Ecto neural progenitor cell (in vitro differentiated cells): ENCODE results near the gene STK24.
"Not testable (repeated sequence)": the region's sequence is repeated elsewhere in the genome, so short reads cannot be mapped to it uniquely, and the experiment has no call there.

Experiments used
- DNase-seq: peaks from one replicate; pipeline ENCODE4 v3.0.0-alpha.2; 2018; ENCODE audit warnings: low spot score

Gene STK24

GRCh38 chr13:98576963-98577835 lies at the start of gene STK24:
Gene STK24, minus strand, starts transcription at chr13:98577107. Its CDS starts 321 bp downstream, at chr13:98576786.
- peak; percentile 85 for DNase-seq

DNA sequence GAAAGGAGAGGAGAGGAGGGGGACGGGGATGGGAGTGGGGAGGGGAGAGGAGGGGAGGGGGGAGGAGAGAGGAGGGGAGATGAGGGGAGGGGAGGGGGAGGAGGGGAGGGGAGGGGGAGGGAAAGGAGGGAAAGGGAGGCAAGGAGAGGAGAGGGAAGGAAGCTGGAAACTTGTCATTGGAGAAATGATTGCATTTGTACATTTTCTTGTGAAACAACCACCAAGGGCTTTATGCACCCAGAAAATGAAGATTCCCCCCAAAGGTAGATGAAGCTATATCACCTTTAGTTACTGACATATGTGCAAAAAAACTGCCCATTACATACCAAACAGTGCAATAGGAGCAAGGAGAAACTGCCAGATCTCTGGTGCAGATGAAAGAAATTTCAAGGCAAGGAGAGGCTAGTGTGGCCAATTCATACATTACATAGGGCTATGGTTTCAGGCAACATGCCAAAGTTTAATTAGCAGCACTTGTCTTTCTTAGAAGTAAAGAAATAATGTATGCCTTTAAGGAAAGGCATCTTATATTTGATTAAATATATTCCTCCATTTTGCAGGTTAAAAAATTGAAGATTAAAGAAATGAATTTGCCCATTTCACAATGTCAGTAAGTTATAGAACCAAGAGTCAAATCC lies 49.5 kb upstream of the STK24 start:
- no peak for DNase-seq

- DNase-seq, result not testable (repeated sequence)
Observed at GRCh38 chr13:98624589-98624988, 47.7 kb upstream of the STK24 start.

GRCh38 chr13:98622931-98623331 lies 46.0 kb upstream of the STK24 start:
- DNase-seq, result no peak

DNA sequence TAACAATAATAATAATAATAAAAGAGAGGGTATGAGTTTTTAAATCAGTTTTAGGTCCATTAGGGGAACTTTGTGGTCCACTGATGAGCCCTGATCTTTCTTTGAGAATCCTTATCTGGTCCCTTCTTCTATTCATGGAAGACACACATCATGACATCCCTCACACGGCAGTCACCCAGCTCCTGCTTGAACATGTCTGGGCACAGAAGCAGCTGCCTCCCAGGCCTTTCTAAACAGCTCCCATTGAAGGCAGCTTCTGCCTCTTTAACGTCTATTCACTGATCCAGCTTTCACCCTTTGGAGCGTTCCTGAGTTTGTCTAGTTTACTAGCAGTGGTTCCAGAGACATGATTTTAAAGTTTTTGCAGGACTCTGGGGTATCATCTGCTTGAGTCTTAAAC lies 42.6 kb upstream of the STK24 start:
- no peak for DNase-seq

DNA sequence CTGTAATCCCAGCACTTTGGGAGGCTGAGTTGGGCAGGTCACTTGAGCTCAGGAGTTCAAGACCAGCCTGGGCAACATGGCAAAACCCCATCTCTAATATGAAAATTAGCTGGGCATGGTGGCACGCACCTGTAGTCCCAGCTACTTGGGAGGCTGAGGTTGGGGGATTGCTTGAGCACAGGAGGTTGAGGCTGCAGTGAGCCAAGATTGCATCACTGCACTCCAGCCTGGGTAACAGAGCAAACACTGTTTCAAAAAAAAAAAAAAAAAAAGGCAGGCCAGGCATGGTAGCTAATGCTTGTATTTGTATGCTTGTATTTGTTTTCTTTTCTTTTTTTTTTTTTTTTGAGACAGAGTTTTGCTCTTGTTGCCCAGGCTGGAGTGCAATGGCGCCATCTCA lies 38.7 kb upstream of the STK24 start:
- not testable (repeated sequence) for DNase-seq

DNA sequence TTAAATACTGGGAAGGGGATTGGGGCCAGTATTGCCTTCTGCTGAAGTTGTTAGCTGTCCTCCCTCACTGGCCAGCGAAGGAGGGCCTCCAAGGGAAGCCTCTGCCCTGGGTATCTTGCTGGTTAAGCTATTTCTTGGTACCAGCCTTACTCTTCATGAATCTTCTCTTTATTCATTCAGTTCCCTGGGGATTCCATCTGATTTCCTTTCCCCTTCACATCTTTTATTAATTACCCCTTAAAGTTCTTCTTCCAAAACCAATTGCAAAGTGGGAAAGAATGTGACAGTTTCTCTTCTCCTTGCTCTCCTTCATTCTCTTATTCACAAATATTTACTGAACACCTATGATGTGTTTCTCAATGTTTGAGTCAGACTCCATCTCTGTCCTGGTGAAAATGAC lies 36.7 kb upstream of the STK24 start:
- DNase-seq, result no peak

- DNase-seq, result no peak
Observed at GRCh38 chr13:98609756-98610155, 32.8 kb upstream of the STK24 start.

DNA sequence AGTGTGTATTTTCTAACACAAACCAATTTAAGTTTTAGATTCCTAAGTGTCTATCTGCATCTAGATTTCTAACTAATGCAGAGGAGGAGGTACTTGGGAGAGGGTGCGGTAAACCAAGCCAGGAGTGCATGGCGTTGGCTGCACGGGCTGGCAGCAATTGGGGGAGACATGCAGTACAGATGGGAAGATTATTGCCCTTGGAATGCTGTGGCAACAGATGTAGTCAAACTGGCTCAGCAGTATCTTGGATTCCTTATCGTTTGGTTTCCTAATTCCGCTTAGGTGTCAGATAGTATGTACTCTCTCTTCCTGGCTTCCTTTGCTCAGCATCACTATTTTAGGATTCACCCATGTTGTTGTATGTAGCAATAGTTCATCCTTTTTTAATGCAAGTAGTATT lies 29.4 kb upstream of the STK24 start:
- DNase-seq, result no peak

GRCh38 chr13:98599502-98600328 lies 22.8 kb upstream of the STK24 start:
- no peak for DNase-seq

GRCh38 chr13:98598043-98598442 lies 21.1 kb upstream of the STK24 start:
- DNase-seq, result no peak

GRCh38 chr13:98595134-98595533 lies 18.2 kb upstream of the STK24 start:
- no peak for DNase-seq

DNA sequence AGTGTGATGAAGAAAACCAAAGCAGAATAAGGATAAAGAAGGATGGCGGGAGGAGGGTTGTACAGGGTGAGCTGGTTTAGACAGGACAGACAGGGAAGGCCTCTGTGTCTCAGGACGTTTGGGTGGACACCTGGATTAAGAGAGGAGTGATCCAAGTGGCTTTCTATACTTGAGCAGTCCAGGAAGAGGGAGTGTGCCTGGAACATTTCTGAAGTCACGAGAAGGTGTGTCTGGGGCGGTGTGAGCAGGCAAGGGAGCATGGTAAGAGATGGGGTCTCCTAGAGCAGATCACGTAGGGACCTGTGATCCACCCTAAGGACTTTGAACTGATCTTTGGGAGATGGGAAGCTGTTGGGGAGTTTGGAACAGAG lies 15.4 kb upstream of the STK24 start:
- no peak for DNase-seq

- DNase-seq, result no peak
Observed at GRCh38 chr13:98591721-98592361, 14.9 kb upstream of the STK24 start.

DNA sequence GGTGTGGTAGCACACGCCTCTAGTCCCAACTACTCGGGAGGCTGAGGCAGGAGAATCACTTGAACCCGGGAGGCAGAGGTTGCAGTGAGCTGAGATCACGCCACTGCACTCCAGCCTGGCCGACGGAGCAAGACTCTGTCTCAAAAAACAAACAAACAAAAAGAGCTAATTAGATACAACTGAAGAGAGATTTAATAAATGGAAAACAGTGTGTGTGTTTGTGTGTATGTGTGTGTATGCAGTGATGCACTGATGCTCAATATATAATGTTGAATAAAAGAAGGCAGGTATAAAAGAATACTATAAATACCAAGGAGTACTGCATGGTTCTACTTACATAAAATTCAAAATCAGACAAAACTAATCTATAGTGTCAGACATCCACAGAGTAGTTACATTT lies 13.6 kb upstream of the STK24 start:
- not testable (repeated sequence) for DNase-seq

- DNase-seq, result not testable (repeated sequence)
Observed at GRCh38 chr13:98589516-98589915, 12.6 kb upstream of the STK24 start.

GRCh38 chr13:98586400-98587345 lies 9.8 kb upstream of the STK24 start:
- no peak for DNase-seq

DNA sequence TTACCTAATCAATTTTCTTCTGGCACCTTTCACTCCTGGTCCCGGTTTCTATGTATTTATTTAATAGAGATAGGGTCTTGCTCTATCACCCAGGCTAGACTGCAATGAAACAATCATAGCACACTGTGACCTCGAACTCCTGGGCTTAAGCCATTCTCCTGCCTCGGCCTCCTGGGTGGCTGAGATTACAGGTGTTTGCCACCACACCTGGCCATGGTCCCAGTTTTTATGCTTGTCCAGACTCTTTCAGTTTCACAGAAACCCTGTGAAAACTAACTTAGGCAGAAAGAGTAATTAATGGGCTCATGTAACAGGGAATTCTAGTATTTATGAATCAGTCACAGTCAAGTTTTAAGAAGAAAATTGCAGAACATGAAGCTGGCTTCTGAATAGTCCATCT lies 9.0 kb upstream of the STK24 start:
- DNase-seq, result no peak

- no peak for DNase-seq
Observed at GRCh38 chr13:98585398-98585754, 8.5 kb upstream of the STK24 start.

DNA sequence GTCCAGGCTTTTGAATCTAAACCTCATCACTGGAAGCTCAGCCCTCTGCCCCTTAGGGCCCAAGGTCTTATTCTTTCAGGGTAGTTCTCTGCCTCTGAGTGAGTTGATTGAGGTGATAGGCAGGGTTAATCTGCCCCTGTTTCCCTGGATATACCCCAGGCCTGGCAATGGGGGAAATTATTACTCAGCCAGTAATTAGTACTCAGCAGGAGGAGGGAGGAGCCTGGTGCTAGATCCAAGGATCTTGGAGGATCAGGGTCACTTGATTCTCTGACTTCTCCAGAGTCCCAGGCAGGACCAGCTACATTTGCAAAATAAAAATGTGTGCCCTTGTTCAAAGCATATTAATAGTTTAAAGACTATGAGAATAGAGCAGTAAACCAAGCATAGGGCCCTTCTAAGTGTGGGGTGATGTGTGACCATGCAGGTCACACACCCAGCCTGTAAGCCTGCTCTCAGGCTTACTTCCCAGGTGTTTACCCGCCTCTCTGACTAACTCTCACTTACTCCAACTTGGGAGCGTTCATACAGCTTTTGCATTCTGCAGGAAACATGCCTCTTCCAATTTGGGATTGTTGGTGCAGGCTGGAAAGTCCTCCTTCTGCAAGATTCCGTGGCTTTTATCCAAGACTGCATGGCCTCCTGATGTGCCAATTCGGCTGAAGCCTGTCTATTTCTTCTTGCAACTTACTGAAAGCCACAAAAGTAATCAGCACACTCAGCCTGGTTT lies 7.9 kb upstream of the STK24 start:
- no peak for DNase-seq
